Neuronal stem cell (in vitro differentiated cells): ENCODE data around the gene HAUS2.

ENCODE experiments used
- DNase-seq: peaks from one replicate; pipeline ENCODE4 v3.0.0-alpha.2; 2013; ENCODE audit warnings: low spot score
- H2AFZ ChIP-seq: one replicate; pipeline ENCODE4 v1.6.1; 2013; ENCODE audit warnings: mild to moderate bottlenecking, low read length, inconsistent platforms
- H2AK5ac ChIP-seq: 2 replicates; pipeline ENCODE4 v1.6.1; 2013; ENCODE audit warnings: low read depth, mild to moderate bottlenecking, inconsistent platforms, low read length, moderate library complexity, mixed read lengths
- H2BK120ac ChIP-seq: 2 replicates; pipeline ENCODE4 v1.6.1; 2013; ENCODE audit warnings: low read depth, mild to moderate bottlenecking, inconsistent platforms, low read length, moderate library complexity, mixed read lengths
- H2BK12ac ChIP-seq: one replicate; pipeline ENCODE4 v1.6.1; 2013; ENCODE audit warnings: low read length, inconsistent platforms
- H2BK15ac ChIP-seq: 2 replicates; pipeline ENCODE4 v1.6.1; 2013; ENCODE audit warnings: mild to moderate bottlenecking, low read length, inconsistent platforms, mixed read lengths
- H2BK5ac ChIP-seq: one replicate; pipeline ENCODE4 v1.6.1; 2013; ENCODE audit warnings: inconsistent platforms, mild to moderate bottlenecking, low read length, moderate library complexity
- H3K14ac ChIP-seq: one replicate; pipeline ENCODE4 v1.6.1; 2013; ENCODE audit warnings: low read length, inconsistent platforms
- H3K18ac ChIP-seq: 2 replicates; pipeline ENCODE4 v1.6.1; 2013; ENCODE audit warnings: low read length, inconsistent platforms
- H3K23ac ChIP-seq: 2 replicates; pipeline ENCODE4 v1.6.1; 2013; ENCODE audit warnings: low read depth, mild to moderate bottlenecking, mixed read lengths, low read length, inconsistent platforms; ENCODE audit not compliant: poor library complexity
- H3K27ac ChIP-seq: replicated peaks from 3 replicates; pipeline ENCODE4 v1.5.1; 2013; ENCODE audit warnings: low read length, inconsistent platforms
- H3K27me3 ChIP-seq, 3 experiments: 2 replicates each; pipeline ENCODE4 v1.6.1; 2013; ENCODE audit warnings: low read length in 3 of 3, mild to moderate bottlenecking in 2 of 3, inconsistent platforms in 1 of 3, low read depth in 1 of 3, mixed read lengths in 1 of 3, moderate library complexity in 1 of 3; ENCODE audit not compliant: control insufficient read depth in 3 of 3, insufficient read depth in 3 of 3
- H3K36me3 ChIP-seq, 2 donors: replicated peaks in 1 of 2; 2 replicates each; pipeline ENCODE4 v1.6.1; 2013; ENCODE audit warnings: low read length in 2 of 2; ENCODE audit not compliant: control insufficient read depth in 2 of 2, insufficient read depth in 2 of 2
- H3K4ac ChIP-seq: 2 replicates; pipeline ENCODE4 v1.6.1; 2013; ENCODE audit warnings: inconsistent platforms, mild to moderate bottlenecking, low read length, moderate library complexity
- H3K4me1 ChIP-seq, 2 donors: 1 replicate in 1 of 2; 2 replicates in 1 of 2; pipeline ENCODE4 v1.6.1; 2013; ENCODE audit warnings: low read length in 2 of 2, low read depth in 1 of 2; ENCODE audit not compliant: control insufficient read depth in 2 of 2, insufficient read depth in 1 of 2
- H3K4me2 ChIP-seq: one replicate; pipeline ENCODE4 v1.6.1; 2013; ENCODE audit warnings: mild to moderate bottlenecking, low read length, inconsistent platforms; ENCODE audit not compliant: insufficient read depth, poor library complexity, severe bottlenecking
- H3K4me3 ChIP-seq, 2 donors: 2 replicates each; pipeline ENCODE4 v1.5.1; 2013; ENCODE audit warnings: low read length in 2 of 2, mild to moderate bottlenecking in 2 of 2, inconsistent platforms in 1 of 2, moderate library complexity in 1 of 2
- H3K79me1 ChIP-seq: one replicate; pipeline ENCODE4 v1.6.1; 2013; ENCODE audit warnings: low read depth, mild to moderate bottlenecking, inconsistent platforms, low read length, moderate library complexity
- H3K9ac ChIP-seq: one replicate; pipeline ENCODE4 v1.6.1; 2013; ENCODE audit warnings: mild to moderate bottlenecking, low read depth, low read length, inconsistent platforms; ENCODE audit not compliant: poor library complexity
- H3K9me3 ChIP-seq, 2 donors: replicated peaks in 1 of 2; 2 replicates each; pipeline versions ENCODE3 to v1.6.1; 2013; ENCODE audit warnings: low read length in 2 of 2, mild to moderate bottlenecking in 2 of 2, inconsistent platforms in 1 of 2, low read depth in 1 of 2, mixed read lengths in 1 of 2, moderate library complexity in 1 of 2; ENCODE audit not compliant: control insufficient read depth in 2 of 2, insufficient read depth in 1 of 2
- H4K8ac ChIP-seq: one replicate; pipeline ENCODE4 v1.6.1; 2013; ENCODE audit warnings: low read depth, mild to moderate bottlenecking, inconsistent platforms, low read length, moderate library complexity
- H4K91ac ChIP-seq: one replicate; pipeline ENCODE4 v1.6.1; 2013; ENCODE audit warnings: low read length, low read depth, mild to moderate bottlenecking, inconsistent platforms; ENCODE audit not compliant: poor library complexity
- WGBS, 2 donors: extraction: QIAGEN DNeasy Blood & Tissue Kit; methylation state at CpG; one replicate each; pipeline ENCODE4 v1.1.7; 2013; ENCODE audit warnings: missing lambda C conversion rate in 2 of 2, mixed read lengths in 1 of 2; ENCODE audit not compliant: insufficient read length in 2 of 2, insufficient replicate concordance in 1 of 2; ENCODE audit errors: extremely low coverage in 2 of 2; 5-methylcytosine and 5-hydroxymethylcytosine counted together

The HAUS2 gene

GRCh38 chr15:42581272-42581730, 32.7 kb downstream of the HAUS2 start:
- no peak overlapping the region for H3K4ac ChIP-seq
- peaks cover 3% of the 10 kb centered on the region for H3K79me1 ChIP-seq
- H3K4me3 ChIP-seq: peak overlapping the region in 1 of 2 donors; percentile 71
- peak overlapping the region; percentile 70 for H3K23ac ChIP-seq
- no peak overlapping the region for H2BK120ac ChIP-seq
- H3K4me2 ChIP-seq: peak overlapping the region; percentile 63
- H3K4me1 ChIP-seq: peaks cover 14 to 37% of the 10 kb centered on the region in 2 donors
- no peak overlapping the region for H3K14ac ChIP-seq
- no peak overlapping the region for H2BK12ac ChIP-seq
- no peak overlapping the region for H2BK15ac ChIP-seq
- peaks cover 0 to 7% of the 10 kb centered on the region in 2 donors for H3K9me3 ChIP-seq
- DNase-seq: peak; percentile 70
- H2AFZ ChIP-seq: peak overlapping the region; percentile 89
- H4K8ac ChIP-seq: no peak overlapping the region
- no peak overlapping the region for H2AK5ac ChIP-seq
- H3K18ac ChIP-seq: peak overlapping the region; percentile 55
- peaks cover 0 to 10% (median 0%) of the 10 kb centered on the region in 3 experiments for H3K27me3 ChIP-seq
- no peak overlapping the region for H4K91ac ChIP-seq
- WGBS, 2 donors: no CpG with 5 or more reads among the region's 37 CpGs
- peak overlapping the region; percentile 78 for H3K9ac ChIP-seq
- no peak overlapping the region for H2BK5ac ChIP-seq
- H3K36me3 ChIP-seq: peaks cover 3 to 17% of the 10 kb centered on the region in 2 donors
- no peak overlapping the region for H3K27ac ChIP-seq

- H2BK5ac ChIP-seq: no peak overlapping the region
- no peak overlapping the region for H3K18ac ChIP-seq
- H3K9ac ChIP-seq: no peak overlapping the region
- H3K9me3 ChIP-seq: peaks cover 0 to 7% of the 10 kb centered on the region in 2 donors
- H2AK5ac ChIP-seq: no peak overlapping the region
- no peak overlapping the region for H2BK120ac ChIP-seq
- no peak overlapping the region for H3K4ac ChIP-seq
- WGBS, 2 donors: no CpG with 5 or more reads among the region's 8 CpGs
- no peak overlapping the region for H4K91ac ChIP-seq
- H3K4me3 ChIP-seq: no peak overlapping the region
- no peak overlapping the region for H2BK12ac ChIP-seq
- H2BK15ac ChIP-seq: no peak overlapping the region
- no peak overlapping the region for H2AFZ ChIP-seq
- peaks cover 4% of the 10 kb centered on the region for H3K79me1 ChIP-seq
- no peak overlapping the region for H3K27ac ChIP-seq
- no peak overlapping the region for H3K14ac ChIP-seq
- H4K8ac ChIP-seq: no peak overlapping the region
- peaks cover 12 to 33% of the 10 kb centered on the region in 2 donors for H3K4me1 ChIP-seq
- DNase-seq: no peak
- H3K36me3 ChIP-seq: peaks cover 3 to 27% of the 10 kb centered on the region in 2 donors
- peaks cover 0 to 10% (median 0%) of the 10 kb centered on the region in 3 experiments for H3K27me3 ChIP-seq
- H3K23ac ChIP-seq: no peak overlapping the region
- no peak overlapping the region for H3K4me2 ChIP-seq
Observed at GRCh38 chr15:42582569-42583375, 34.1 kb downstream of the HAUS2 start.

GRCh38 chr15:42584031-42584765, 35.6 kb downstream of the HAUS2 start:
- no peak overlapping the region for H3K4ac ChIP-seq
- peaks cover 12 to 33% of the 10 kb centered on the region in 2 donors for H3K4me1 ChIP-seq
- no peak overlapping the region for H2AK5ac ChIP-seq
- no peak overlapping the region for H3K23ac ChIP-seq
- no peak overlapping the region for H3K14ac ChIP-seq
- H3K4me2 ChIP-seq: no peak overlapping the region
- no peak overlapping the region for H3K18ac ChIP-seq
- peak overlapping the region; percentile 18 for H2AFZ ChIP-seq
- H3K9me3 ChIP-seq: peaks cover 0 to 7% of the 10 kb centered on the region in 2 donors
- H3K79me1 ChIP-seq: peaks cover 4% of the 10 kb centered on the region
- WGBS, 2 donors: no CpG with 5 or more reads among the region's 4 CpGs
- no peak overlapping the region for H3K4me3 ChIP-seq
- H3K27me3 ChIP-seq: peaks cover 0 to 10% (median 0%) of the 10 kb centered on the region in 3 experiments
- no peak overlapping the region for H3K9ac ChIP-seq
- H4K91ac ChIP-seq: no peak overlapping the region
- no peak overlapping the region for H2BK5ac ChIP-seq
- no peak overlapping the region for H3K27ac ChIP-seq
- no peak overlapping the region for H2BK15ac ChIP-seq
- H4K8ac ChIP-seq: no peak overlapping the region
- no peak overlapping the region for H2BK120ac ChIP-seq
- H2BK12ac ChIP-seq: no peak overlapping the region
- DNase-seq: peak; percentile 38
- H3K36me3 ChIP-seq: peaks cover 3 to 37% of the 10 kb centered on the region in 2 donors
